Measurements from ENCODE around the gene CLIC1.
A peak's percentile ranks its signal among the peaks of the same experiment; 100 is the strongest.

CLIC1 gene

DNA sequence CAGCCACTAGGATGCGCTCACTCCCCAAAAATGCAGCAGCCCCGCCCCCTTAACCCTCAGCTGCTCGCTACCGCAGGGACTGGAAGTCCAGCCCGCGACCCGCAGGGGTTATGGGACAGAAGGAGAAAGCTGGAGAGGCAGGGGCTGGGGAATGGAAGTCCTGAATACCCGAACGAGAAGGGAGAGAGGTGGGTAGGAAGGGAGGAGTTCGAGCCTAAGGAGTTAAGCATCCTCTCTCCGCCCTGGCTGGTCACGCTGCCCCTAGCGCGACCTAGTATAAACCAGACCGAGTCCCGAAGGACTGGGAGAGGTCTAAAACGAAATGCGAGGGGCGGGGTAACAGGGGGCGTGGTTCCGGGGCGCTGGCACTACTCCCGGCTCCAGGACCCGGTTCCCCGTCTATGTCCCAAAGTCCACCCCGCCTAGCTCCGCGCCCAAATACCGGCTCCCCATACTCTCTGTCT lies 6.8 kb downstream of the CLIC1 start:
- H3K9ac ChIP-seq (ENCODE audit: low read depth, low read length, poor library complexity, severe bottlenecking): peak overlapping the region; percentile 89
- peaks cover 42% of the 10 kb centered on the region for H4K20me1 ChIP-seq (ENCODE audit: insufficient read depth, low read length, poor library complexity, severe bottlenecking)
- peaks cover 64% of the 10 kb centered on the region for H3K4me1 ChIP-seq (ENCODE audit: insufficient read depth, low read length, poor library complexity, severe bottlenecking)
- peak overlapping the region; percentile 85 for H3K4me2 ChIP-seq (ENCODE audit: low read depth, low read length, poor library complexity, severe bottlenecking)
- peaks cover 17% of the 10 kb centered on the region; the same call in 1 of the 2 replicates for H3F3A ChIP-seq (ENCODE audit: low read depth)
- no peaks in the 10 kb centered on the region for H3K9me2 ChIP-seq (replicated peaks; ENCODE audit: low read depth, low read length)
- H3K79me2 ChIP-seq (ENCODE audit: insufficient read depth, low read length): peaks cover 71% of the 10 kb centered on the region
- peak overlapping the region; percentile 94 for H3K4me3 ChIP-seq (ENCODE audit: low read length, poor library complexity, severe bottlenecking)
- TF ChIP-seq, protein P1, sequence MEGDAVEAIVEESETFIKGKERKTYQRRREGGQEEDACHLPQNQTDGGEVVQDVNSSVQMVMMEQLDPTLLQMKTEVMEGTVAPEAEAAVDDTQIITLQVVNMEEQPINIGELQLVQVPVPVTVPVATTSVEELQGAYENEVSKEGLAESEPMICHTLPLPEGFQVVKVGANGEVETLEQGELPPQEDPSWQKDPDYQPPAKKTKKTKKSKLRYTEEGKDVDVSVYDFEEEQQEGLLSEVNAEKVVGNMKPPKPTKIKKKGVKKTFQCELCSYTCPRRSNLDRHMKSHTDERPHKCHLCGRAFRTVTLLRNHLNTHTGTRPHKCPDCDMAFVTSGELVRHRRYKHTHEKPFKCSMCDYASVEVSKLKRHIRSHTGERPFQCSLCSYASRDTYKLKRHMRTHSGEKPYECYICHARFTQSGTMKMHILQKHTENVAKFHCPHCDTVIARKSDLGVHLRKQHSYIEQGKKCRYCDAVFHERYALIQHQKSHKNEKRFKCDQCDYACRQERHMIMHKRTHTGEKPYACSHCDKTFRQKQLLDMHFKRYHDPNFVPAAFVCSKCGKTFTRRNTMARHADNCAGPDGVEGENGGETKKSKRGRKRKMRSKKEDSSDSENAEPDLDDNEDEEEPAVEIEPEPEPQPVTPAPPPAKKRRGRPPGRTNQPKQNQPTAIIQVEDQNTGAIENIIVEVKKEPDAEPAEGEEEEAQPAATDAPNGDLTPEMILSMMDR (conservative IDR thresholded peaks at IDR 0.05; ENCODE audit: low read length): peak; percentile 96
- TF ChIP-seq EZH2phosphoT487 (IDR thresholded peaks at IDR 0.05; ENCODE audit: borderline replicate concordance): no peak
- peak overlapping the region; percentile 45; the same call in 1 of the 2 replicates for H2AFZ ChIP-seq (ENCODE audit: low read length)
- H3K36me3 ChIP-seq (ENCODE audit: insufficient read depth, low read length): peaks cover 41% of the 10 kb centered on the region
- H3K9me3 ChIP-seq (ENCODE audit: insufficient read depth, low read depth, low read length): no peaks in the 10 kb centered on the region
- no peaks in the 10 kb centered on the region for H3K27me3 ChIP-seq (ENCODE audit: insufficient read depth, low read length, poor library complexity, severe bottlenecking)

DNA sequence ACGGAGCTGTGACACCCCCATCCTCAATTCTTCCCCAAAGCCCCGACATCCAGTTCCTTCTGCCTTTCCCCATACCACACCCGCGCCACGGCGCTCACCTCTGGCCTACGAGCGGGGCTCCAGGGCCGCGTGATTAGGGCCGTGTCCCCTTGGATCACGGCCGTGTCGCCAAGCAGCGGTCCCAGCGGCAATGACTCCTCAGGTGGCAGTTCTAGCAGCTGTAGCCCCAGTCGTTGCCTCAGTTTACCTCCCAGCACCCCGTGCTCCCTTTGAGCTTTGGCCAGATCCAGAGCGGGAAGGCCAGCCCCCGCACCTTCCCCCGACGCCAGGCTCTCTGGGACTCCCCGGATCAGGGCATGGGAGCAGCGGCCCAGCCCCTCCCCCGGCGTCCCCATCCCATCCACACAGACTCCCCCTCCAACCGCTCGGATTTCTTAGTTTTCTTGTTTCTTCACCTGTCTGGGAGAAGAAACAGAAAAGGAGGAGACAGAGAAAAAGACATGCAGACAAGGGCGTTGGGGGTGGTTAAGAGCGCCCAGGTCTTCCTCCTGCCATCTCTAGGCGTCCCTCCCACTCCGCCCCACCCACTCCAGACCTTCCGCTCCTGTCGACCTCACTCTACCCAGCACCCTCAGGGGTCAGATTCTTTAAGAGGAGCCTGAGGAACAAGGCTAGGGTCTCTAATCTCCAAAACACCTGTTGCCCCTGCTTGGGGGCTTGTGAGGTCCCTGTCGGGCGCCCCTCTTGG lies 7.4 kb downstream of the CLIC1 start, which contains the start of gene DDAH2:
Gene DDAH2, minus strand, starts transcription at position 533 of the 748 bp plus-strand sequence. Its CDS starts 138 bp downstream, at position 395.
- H3K79me2 ChIP-seq (ENCODE audit: insufficient read depth, low read length): peaks cover 65% of the 10 kb centered on the region
- TF ChIP-seq, protein P1 (conservative IDR thresholded peaks at IDR 0.05; ENCODE audit: low read length): no peak
- TF ChIP-seq EZH2phosphoT487 (IDR thresholded peaks at IDR 0.05; ENCODE audit: borderline replicate concordance): no peak
- H3K27me3 ChIP-seq (ENCODE audit: insufficient read depth, low read length, poor library complexity, severe bottlenecking): no peaks in the 10 kb centered on the region
- H3K9me2 ChIP-seq (replicated peaks; ENCODE audit: low read depth, low read length): no peaks in the 10 kb centered on the region
- peak within 1 kb of the TSS; percentile 45; the same call in 1 of the 2 replicates for H2AFZ ChIP-seq (ENCODE audit: low read length)
- no peaks in the 10 kb centered on the region for H3K9me3 ChIP-seq (ENCODE audit: insufficient read depth, low read depth, low read length)
- H3K36me3 ChIP-seq (ENCODE audit: insufficient read depth, low read length): peaks cover 38% of the 10 kb centered on the region
- peaks cover 17% of the 10 kb centered on the region; the same call in 1 of the 2 replicates for H3F3A ChIP-seq (ENCODE audit: low read depth)
- peak within 1 kb of the TSS; percentile 94 for H3K4me3 ChIP-seq (ENCODE audit: low read length, poor library complexity, severe bottlenecking)
- H3K4me2 ChIP-seq (ENCODE audit: low read depth, low read length, poor library complexity, severe bottlenecking): peak within 1 kb of the TSS; percentile 85
- peak within 1 kb of the TSS; percentile 89 for H3K9ac ChIP-seq (ENCODE audit: low read depth, low read length, poor library complexity, severe bottlenecking)
- peaks cover 36% of the 10 kb centered on the region for H4K20me1 ChIP-seq (ENCODE audit: insufficient read depth, low read length, poor library complexity, severe bottlenecking)
- peaks cover 58% of the 10 kb centered on the region for H3K4me1 ChIP-seq (ENCODE audit: insufficient read depth, low read length, poor library complexity, severe bottlenecking)

DNA sequence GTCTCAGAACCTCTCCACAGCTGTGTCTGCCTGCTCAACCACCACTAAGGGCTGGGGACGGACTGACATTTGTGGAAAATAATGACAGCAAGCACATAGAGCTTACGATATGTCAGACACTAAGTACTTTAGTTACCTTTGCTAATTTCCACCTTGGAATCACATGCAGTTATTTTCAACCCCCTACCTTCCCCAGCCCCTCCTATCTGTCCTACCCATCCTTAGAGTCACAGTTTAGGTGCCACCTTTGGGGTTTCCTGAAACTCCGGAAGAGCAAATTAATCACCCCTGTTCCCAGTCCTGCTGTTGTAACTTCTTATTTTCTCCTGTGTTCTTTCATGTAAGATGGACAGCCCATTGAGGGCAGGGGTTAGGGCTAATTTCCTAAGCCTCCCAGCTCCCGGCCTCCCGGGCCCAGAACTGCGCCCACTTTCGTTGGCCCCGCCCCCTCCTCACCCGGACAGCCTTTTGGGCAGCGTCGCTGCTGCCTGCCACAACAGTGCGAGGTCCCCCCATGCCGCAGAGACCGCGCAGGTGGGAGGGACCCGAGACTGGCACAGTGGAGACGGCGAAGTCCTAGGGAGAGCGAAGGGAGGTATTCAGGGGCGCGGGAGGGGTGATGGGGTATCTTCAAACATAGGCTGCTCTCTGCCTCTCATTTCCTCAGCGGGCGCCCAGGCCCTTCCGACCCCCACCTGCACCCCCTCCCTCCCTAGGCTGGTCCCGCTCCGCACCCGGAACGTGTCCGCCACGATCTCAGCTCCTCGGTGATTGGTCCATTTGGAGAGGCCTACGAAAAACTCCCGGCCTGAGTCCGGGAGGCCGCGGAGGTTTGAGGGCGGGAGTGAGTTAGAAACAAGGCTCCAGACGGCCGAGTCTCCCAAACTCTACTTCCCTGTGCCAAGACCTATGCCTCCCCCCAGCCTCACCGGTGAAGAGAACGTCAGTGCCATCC lies 8.3 kb downstream of the CLIC1 start:
- H3K9me2 ChIP-seq (replicated peaks; ENCODE audit: low read depth, low read length): no peaks in the 10 kb centered on the region
- H3K27me3 ChIP-seq (ENCODE audit: insufficient read depth, low read length, poor library complexity, severe bottlenecking): no peaks in the 10 kb centered on the region
- TF ChIP-seq, protein P1 (conservative IDR thresholded peaks at IDR 0.05; ENCODE audit: low read length): no peak
- no peak for TF ChIP-seq EZH2phosphoT487 (IDR thresholded peaks at IDR 0.05; ENCODE audit: borderline replicate concordance)
- H3K4me3 ChIP-seq (ENCODE audit: low read length, poor library complexity, severe bottlenecking): peak overlapping the region; percentile 94
- H3F3A ChIP-seq (ENCODE audit: low read depth): peaks cover 15% of the 10 kb centered on the region; the same call in 1 of the 2 replicates
- H3K9me3 ChIP-seq (ENCODE audit: insufficient read depth, low read depth, low read length): no peaks in the 10 kb centered on the region
- peaks cover 56% of the 10 kb centered on the region for H3K79me2 ChIP-seq (ENCODE audit: insufficient read depth, low read length)
- H3K36me3 ChIP-seq (ENCODE audit: insufficient read depth, low read length): peaks cover 29% of the 10 kb centered on the region
- H4K20me1 ChIP-seq (ENCODE audit: insufficient read depth, low read length, poor library complexity, severe bottlenecking): peaks cover 27% of the 10 kb centered on the region
- H3K9ac ChIP-seq (ENCODE audit: low read depth, low read length, poor library complexity, severe bottlenecking): peak overlapping the region; percentile 89
- peak overlapping the region; percentile 85 for H3K4me2 ChIP-seq (ENCODE audit: low read depth, low read length, poor library complexity, severe bottlenecking)
- no peak overlapping the region for H2AFZ ChIP-seq (ENCODE audit: low read length)
- H3K4me1 ChIP-seq (ENCODE audit: insufficient read depth, low read length, poor library complexity, severe bottlenecking): peaks cover 52% of the 10 kb centered on the region

Data from Loucy (cell line).